ENCODE measurements around the gene PTPN14.
"Not testable (repeated sequence)": the region's sequence is repeated elsewhere in the genome, so short reads cannot be mapped to it uniquely, and the experiment has no call there.

DNA sequence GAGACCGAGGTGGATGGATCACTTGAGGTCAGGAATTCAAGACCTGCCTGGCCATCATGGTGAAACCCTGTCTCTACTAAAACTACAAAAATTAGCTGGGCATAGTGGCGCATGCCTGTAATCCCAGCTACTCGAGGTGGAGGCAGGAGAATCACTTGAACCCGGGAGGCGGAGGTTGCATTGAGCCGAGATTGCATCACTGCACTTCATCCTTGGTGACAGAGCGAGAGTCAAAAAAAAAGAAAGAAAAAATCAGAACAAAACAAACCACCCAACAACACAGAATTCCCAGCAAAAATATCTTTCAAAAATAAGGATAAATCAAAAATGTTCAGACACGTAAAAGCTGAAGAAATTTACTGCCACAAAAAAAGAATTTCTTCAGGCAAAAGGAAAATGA lies 40.5 kb upstream of the PTPN14 start:
- not testable (repeated sequence) for TF ChIP-seq CTCF (IDR thresholded peaks at IDR 0.05 in 4 of 5, conservative IDR thresholded peaks at IDR 0.05 in 1 of 5); POLR2A (IDR thresholded peaks at IDR 0.05)
